Skeletal muscle cell (primary cell): ENCODE measurements around the gene SPATS2L.
"Not testable (repeated sequence)": the region's sequence is repeated elsewhere in the genome, so short reads cannot be mapped to it uniquely, and the experiment has no call there.

ENCODE experiments used
- DNase-seq: peaks from one replicate; pipeline ENCODE4 v3.0.0-alpha.2; 2010; ENCODE audit warnings: low read depth
- H3K4me3 ChIP-seq: 2 replicates; pipeline ENCODE4 v1.5.1; 2011; ENCODE audit warnings: low read depth, mild to moderate bottlenecking, control low read depth, low read length, moderate library complexity

The SPATS2L gene

GRCh38 chr2:200342235-200342634 lies 35.7 kb downstream of the SPATS2L start:
- no peak overlapping the region for H3K4me3 ChIP-seq
- no peak for DNase-seq

GRCh38 chr2:200342654-200343053 lies 36.2 kb downstream of the SPATS2L start:
- no peak for DNase-seq
- no peak overlapping the region for H3K4me3 ChIP-seq

DNA sequence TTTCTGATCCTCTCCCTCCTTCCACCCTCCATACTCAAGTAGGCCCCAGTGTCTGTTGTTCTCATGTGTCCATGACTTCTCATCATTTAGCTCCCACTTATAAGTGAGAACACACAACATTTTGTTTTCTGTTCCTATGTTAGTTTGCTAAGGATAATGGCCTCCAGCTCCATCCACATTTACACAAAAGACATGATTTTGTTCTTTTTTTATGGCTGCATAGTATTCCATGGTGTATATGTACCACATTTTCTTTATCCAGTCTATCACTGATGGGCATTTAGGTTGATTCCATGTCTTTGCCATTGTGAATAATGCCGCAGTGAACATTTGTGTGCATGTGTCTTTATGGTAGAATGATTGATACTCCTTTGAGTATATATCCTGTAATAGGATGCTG lies 37.7 kb downstream of the SPATS2L start:
- H3K4me3 ChIP-seq, DNase-seq: not testable (repeated sequence)

DNA sequence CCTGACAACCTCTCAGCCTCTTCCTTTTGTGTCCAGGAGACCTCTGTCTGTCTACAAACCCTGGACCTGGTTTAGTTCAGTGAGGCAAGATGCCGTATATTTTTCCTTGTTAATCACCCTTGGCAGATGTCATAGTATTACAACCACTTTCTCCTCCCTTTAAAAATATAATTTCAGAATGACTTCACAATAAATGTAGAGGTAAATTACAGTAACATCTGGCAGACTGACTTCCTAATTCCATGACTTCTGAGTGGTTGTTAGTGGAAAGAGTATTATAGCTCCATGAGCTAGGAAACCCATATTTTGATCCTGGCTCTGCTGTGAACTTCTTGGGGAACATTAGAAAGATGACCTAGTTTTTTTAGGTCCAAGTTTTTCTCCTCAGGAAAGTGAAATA lies 39.5 kb downstream of the SPATS2L start:
- no peak for DNase-seq
- H3K4me3 ChIP-seq, result no peak overlapping the region

DNA sequence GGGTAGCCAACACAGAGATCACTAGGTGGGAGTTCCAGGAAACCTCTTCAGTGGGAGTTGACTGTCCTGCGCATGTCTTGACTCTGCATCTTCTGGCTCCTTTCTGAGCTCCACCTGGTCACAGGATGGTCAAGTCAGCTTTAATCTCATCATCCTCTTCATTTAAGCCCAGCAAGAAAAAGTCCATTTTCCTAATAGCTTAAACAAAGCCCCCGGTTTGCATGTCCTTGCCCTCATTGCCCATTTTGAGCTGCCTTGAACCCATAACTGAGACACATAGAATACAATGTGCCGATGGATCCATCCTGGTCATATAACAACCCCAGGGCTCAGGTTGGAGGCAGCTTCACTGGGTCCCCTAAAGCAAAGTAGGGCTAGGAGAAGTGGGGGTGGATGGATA lies 40.8 kb downstream of the SPATS2L start:
- no peak overlapping the region for H3K4me3 ChIP-seq
- no peak for DNase-seq

DNA sequence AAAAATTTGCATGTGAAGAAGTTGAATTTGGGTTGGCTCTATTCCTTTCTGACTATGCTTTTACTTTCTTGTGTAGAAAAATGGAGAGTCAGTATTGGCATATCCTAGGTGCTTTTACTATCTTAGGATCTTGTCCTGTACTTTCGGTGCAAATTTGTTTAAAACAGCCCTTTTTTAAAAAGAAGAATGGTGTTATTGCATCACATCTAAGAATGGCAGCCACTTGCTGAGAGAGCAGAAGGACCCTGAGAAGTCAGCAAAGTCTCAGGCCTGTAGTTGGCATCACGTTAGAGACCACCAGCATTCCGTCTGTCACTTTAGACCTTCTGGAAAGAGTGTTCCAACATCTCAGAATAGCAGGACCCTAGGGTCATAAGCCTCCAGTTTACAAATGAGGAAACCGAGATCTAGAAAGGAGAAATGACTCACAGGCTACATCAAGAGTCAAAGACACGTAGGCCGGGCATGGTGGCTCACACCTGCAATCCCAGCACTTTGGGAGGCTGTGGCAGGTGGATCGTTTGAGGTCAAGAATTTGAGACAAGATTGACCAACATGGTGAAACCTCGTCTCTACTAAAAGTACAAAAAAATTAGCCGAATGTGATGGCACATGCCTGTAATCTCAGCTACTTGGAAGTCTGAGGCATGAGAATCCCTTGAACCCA lies 42.5 kb downstream of the SPATS2L start:
- no peak for DNase-seq
- no peak overlapping the region for H3K4me3 ChIP-seq

DNA sequence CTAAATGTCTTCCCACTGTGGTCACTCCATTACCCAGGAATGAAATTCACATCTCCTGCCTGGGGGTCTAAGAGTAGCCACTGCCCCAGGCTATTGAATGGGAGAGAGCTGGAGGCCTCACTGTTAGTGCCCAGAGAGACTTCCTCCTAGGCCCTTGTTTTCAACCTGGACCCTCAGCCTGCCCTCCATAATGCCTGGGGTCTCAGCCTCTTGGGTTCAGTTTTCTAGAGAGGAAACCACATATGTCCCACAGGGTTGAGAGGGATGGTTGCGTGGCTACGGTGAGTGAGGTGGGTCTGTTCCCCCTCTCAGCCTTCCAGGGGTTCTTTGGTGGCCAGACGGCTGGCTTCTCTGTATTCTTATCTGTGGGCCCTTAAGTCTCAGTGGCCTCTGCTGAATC lies 43.4 kb downstream of the SPATS2L start:
- no peak for DNase-seq
- H3K4me3 ChIP-seq, result no peak overlapping the region

GRCh38 chr2:200350850-200351285 lies 44.4 kb downstream of the SPATS2L start:
- no peak for DNase-seq
- no peak overlapping the region for H3K4me3 ChIP-seq

GRCh38 chr2:200351815-200352214 lies 45.3 kb downstream of the SPATS2L start:
- DNase-seq, result no peak

GRCh38 chr2:200352636-200353035 lies 46.1 kb downstream of the SPATS2L start:
- H3K4me3 ChIP-seq, result no peak overlapping the region
- DNase-seq, result peak; percentile 31

More at GRCh38 chr2:200351815-200352214, 45.3 kb downstream of the SPATS2L start:
- H3K4me3 ChIP-seq, result no peak overlapping the region

GRCh38 chr2:200353120-200353519 lies 46.6 kb downstream of the SPATS2L start:
- no peak for DNase-seq
- no peak overlapping the region for H3K4me3 ChIP-seq

DNA sequence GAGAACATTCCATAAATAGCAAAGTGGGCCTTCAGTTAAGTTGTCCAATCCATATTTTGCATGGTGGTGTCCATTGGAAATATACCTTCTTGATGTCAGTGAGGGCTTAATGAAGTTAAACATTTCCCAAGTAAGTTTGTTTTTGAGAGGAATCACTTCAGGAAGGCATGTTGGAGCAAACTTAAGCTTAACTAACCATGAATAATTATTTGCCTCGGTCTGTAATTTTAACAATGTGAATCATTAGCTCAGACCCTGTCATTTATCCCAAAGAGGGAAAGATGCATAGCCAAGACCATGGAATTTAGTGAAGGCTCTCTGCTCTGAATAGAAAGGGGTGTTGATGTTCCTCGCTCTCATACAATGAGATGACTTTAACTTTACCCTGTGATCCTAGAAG lies 47.4 kb downstream of the SPATS2L start:
- DNase-seq, result no peak

DNA sequence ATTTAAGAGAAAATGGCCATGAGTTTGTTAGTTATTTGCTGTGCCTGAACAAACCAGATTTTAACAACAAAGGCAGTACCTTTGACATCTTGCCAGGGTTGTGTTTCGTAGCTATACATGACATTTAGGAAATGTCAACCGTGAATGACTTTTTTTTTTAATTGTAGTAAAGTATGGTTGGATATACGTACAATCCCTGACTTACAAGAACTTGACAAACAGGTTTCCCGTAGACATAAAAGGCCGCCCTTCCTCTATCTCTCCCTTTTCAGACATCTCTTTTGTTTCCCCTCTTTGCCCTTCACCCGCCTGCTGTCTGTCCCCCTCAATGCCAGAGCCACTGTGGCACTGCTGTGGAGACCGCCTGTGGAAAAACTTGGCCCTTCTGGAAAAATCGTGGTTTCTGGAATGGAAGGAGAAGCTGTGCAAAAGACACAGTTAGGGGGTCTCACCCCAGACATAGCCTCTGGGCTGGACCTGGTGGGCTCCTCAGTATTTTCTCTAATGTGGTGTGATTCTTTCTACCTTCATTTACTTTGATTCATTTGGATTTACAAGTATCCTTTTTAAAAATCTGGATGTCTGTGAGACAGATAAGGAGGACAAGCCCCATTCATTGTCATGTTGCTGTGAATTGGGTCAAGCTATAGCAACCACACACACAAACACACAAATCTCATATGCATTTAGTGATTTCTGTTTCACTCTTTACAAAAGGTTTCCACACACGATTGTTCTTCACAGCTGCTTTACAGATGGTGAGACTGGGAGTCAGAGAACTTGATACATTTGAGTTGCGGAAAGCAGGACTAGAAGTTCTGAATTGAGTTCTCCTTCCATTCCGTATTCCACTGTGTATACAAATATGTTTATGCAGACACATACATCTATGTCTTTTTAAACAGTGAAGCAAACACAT lies 48.6 kb downstream of the SPATS2L start:
- no peak overlapping the region for H3K4me3 ChIP-seq
- DNase-seq, result no peak

More for the DNA sequence above, 47.4 kb downstream of the SPATS2L start:
- H3K4me3 ChIP-seq, result no peak overlapping the region

- no peak overlapping the region for H3K4me3 ChIP-seq
- no peak for DNase-seq
These were observed 49.8 kb downstream of the SPATS2L start for GRCh38 chr2:200356321-200356720.

DNA sequence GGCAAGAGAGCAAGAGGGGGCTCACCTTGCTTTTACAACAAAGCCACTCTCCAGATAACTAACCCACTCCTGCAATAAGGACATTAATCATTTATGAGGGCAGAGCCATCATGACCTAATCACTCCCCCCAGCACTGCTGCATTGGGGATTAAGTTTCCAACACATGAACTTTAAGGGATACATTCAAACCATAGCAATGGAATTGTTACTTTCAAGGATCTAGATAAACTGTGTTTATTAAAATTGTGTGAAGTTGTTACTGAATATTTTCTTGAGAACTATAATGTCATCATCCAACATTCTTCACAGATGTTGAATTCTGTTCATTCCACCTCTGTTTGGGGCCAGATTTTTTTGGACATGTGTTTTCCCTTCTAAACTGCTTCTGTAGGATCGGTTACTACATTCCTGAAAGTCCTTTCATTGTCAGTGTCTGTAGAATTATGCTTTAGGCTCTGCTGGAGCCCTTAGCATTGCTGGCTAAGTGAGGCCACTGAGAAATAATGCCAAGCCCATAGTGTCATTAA lies 50.4 kb downstream of the SPATS2L start:
- DNase-seq, result no peak
- H3K4me3 ChIP-seq, result no peak overlapping the region

DNA sequence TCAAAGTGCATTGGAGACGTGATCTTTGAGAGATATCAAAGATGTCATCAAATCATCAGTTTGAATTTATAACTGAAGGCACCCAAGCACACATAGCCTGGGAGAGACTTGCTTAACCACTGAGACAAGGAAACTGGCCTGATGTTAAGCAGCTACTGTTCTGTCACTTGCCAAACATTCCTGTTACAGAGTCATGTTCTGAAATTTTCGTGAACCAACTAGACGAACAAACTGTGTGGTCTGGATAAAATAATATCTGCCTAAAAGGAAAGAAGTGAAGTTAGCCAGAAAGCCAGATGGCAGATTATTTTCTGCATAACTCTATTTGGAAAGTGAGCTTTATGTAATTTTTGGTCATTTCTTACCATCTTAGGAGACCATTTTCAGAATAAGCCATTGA lies 51.4 kb downstream of the SPATS2L start:
- DNase-seq, result no peak
- no peak overlapping the region for H3K4me3 ChIP-seq

GRCh38 chr2:200359552-200359951 lies 53.1 kb downstream of the SPATS2L start:
- no peak for DNase-seq
- H3K4me3 ChIP-seq, result no peak overlapping the region

GRCh38 chr2:200360364-200360763 lies 53.9 kb downstream of the SPATS2L start:
- DNase-seq, result no peak
- H3K4me3 ChIP-seq, result no peak overlapping the region

DNA sequence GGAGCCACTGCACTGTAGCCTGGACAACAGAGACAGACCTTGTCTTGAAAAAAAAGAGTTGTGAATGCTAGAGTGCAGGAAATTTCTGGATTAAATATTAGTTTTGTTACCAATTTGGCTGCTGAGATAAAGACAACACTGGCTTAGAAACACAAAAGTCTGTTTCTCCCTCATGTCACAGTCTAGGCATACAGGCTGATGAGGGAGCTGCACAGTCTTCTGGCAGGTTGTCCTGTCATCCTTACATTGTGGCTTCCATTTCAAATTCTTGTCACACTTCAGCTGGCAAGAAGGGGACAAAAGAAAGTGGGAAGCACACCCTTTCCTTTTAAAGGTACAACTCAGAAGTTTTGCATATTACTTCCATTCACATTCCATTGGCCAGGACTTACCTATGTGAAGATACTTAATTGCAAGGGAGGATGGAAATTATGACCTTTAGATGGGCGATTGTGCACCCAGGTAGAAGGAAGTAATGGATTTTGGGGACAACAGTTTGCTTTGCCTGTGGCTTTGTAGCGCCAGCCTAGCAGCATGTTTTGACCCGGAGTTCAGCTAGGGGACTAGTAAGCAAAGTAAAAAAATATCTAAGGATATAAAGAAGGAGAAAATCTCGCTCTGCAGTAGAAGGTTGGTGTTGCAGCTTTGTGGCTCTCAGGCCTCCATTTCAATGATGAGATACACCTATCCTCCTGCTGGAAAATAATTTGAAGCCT lies 55.9 kb downstream of the SPATS2L start:
- no peak for DNase-seq

GRCh38 chr2:200363279-200363678 lies 56.8 kb downstream of the SPATS2L start:
- no peak overlapping the region for H3K4me3 ChIP-seq
- DNase-seq, result no peak

More for the DNA sequence above, 55.9 kb downstream of the SPATS2L start:
- H3K4me3 ChIP-seq, result no peak overlapping the region
